ENCODE measurements around the gene DHRS1. TPM values are rescaled to one million over a fixed set of nuclear protein-coding genes. Genes with fewer than 3 reads are reported as not detected.

DHRS1 gene
- total RNA-seq (2022; extraction: Qiagen RNA extraction; ENCODE audit: low read depth) = 9.5 to 15.2 TPM (median 13.7 TPM) in 5 replicates

DNA sequence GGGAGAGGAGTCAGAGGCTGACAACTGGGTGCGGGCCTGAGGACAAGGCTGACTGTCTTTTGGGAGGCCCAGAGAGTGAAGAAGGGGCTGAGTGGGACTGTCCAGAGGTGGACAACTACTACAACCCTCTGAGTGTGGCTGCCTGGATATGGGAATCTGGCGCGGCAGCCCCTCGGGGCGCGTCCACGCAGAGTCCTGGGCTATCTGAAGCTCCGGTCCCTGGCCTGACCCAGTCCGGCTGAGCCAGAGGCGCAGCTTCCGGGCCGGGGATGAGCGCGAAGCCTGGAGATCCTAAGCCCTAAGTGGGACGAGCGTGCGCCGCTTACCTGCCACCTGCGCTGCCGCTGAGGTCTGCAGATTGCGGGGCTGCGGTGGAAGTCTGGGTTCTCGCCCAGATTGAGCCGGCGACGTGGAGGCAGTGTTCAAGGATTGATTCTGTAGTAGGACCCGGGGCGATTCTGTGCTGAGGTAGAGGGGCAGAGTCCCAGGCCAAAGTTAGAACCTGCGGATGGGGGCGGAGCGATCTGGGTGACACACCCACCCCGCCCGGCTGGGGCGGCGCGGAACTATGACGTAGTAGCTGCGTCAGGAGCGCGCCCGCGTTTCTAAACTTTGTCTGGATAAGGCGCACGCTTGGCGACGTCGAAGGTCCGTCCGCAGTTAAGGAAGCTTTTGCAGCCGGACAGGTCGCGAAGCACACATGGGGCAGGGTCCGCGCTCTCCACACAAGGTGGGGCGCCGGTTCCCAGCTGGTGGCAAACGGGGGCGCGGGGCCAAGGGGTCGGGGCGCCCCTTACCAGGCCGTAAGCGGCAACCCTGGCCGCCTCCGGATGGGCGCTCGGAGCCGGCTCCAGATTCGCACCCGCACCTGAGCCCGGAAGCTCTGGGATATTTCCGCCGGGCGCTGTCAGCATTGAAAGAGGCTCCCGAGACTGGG, at the start of gene DHRS1, which contains the start of gene NOP9:
Gene DHRS1 (minus strand): TSS at position 526 of the 937 bp plus-strand sequence. CDS start 674 bp downstream, outside the sequence.
Gene NOP9 (plus strand): TSS at position 596 of the 937 bp plus-strand sequence. CDS start 105 bp downstream, at position 701.

DNA sequence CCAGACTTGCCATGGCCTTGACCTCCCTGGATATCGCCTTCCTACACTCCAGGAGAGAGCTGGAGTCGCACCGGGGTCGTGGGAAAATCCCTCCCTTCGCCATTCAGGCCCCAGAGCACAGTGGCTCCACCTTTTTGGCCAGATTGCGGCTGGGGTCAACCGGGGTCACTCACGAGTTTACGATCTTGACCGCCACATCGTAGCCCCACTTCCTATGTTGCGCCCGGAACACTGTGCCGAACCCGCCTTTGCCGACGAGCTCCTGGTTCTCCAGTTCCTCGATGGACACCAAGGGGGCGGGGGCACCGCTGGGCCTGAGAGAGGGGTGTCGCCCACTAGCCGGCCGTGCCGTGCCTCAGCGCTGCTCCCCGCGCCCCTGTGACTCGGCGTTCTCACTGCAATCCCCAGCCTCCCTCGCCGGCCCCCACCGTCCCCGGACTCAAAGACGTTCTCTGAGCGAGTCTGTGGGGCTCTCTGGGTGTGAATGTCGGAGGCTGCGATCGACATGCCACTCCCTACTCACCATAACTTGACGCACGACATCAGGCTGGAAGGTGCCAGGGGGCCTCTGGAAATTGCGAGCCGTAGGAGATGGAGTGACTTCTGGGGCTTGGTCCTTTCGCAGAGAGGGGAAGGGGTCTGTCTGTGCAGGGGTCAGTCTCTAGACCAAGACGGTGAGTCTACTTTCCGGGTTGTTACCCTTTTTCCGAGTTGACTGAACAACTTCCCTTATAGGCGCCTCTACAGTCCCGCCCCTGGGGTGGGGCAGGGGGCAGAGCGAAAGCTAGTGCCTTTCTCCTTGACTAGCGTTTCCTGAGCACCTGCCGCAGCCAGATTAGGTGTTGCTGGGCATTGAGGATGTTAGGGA, 39.9 kb upstream of the DHRS1 start, which contains the start of gene RIPK3:
Gene RIPK3 (minus strand): TSS at position 708 of the 868 bp plus-strand sequence. CDS start 165 bp downstream, at position 543.

DNA sequence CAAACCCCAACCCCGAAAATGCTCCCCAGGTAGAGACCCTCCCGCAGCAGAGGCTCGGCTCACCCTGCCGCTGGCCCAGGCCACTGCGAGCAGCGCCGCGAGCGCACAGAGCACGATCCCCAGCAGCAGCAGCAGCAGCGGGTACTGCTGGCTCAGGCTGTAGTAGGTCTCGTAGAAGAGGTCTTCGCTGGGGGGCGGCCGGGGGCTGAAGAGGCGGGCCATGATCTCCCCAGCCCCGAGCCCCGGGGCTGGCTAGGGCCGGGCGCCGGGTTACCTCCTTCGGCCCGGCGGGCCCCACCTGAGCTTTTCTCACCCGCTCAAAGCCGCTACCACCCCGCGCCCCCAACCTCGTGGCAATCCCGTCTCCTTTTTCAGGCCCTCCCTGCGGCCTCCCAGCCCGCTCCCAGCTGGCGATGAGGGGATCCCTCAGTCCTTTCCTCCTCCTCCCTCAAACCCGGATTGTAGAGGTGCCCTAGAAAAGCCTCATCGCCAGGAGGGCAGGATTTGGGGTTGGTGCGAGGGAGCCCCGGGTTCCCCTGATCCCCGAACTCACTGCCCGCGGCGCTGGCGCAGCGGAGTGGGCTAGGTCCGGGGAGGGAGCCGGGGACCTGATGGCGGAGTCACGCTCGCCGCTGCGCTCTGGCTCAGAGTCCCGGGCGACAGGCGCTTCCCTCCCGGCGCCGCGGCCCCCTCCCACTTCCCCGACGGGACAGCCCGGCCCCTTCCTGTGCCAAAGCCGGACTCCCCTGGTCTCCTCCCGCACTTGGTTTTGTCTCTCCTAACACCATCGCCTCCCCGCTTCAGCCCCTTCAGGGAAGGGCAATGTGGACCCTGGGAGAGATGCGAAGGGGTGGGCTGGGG, 35.1 kb upstream of the DHRS1 start, which contains the start of gene ADCY4:
Gene ADCY4 (minus strand): TSS at position 641 of the 861 bp plus-strand sequence. CDS start 419 bp downstream, at position 222.

DNA sequence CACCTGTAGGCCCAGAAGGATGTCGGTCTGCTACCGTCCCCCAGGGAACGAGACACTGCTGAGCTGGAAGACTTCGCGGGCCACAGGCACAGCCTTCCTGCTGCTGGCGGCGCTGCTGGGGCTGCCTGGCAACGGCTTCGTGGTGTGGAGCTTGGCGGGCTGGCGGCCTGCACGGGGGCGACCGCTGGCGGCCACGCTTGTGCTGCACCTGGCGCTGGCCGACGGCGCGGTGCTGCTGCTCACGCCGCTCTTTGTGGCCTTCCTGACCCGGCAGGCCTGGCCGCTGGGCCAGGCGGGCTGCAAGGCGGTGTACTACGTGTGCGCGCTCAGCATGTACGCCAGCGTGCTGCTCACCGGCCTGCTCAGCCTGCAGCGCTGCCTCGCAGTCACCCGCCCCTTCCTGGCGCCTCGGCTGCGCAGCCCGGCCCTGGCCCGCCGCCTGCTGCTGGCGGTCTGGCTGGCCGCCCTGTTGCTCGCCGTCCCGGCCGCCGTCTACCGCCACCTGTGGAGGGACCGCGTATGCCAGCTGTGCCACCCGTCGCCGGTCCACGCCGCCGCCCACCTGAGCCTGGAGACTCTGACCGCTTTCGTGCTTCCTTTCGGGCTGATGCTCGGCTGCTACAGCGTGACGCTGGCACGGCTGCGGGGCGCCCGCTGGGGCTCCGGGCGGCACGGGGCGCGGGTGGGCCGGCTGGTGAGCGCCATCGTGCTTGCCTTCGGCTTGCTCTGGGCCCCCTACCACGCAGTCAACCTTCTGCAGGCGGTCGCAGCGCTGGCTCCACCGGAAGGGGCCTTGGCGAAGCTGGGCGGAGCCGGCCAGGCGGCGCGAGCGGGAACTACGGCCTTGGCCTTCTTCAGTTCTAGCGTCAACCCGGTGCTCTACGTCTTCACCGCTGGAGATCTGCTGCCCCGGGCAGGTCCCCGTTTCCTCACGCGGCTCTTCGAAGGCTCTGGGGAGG, 11.3 kb upstream of the DHRS1 start, which contains the start of gene LTB4R:
Gene LTB4R (plus strand): TSS at position 857 of the 959 bp plus-strand sequence. CDS start 4,150 bp downstream, outside the sequence.

DNA sequence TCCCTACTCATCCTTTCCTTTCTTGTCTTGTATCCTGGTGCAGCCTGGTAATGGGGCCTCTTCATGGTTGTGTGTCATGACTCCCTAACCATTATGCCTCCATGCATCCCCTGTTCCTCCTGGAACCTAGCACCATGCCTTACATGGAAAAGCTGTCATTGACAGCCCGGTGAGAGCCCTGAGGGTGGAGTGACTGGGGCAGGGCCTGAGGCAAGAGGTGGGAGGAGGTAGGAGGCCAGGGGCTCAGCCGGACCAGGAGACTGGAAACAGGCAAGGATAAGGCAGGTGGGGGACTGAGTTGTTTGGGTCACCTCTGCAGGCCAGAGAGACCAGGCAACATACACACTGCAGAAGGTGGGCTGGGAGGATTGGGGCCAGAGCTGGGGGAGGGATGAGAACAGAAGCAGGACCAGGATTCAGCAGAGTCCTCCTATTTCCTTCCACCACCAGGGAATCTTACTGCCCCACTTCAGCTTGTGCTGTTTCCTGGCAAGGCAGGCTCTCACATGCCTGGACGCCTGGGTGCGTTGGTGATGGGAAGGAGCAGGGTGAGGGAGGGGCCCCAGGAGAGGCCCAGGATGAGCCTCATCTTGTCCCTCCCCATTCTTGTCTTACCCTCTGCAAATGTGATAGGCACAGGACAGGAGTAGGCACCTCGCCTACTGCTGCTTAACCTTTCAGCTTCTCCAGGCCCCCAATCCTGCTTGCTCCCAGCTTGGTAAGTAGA, 10.1 kb upstream of the DHRS1 start, which contains the start of gene LTB4R2:
Gene LTB4R2 (plus strand): TSS at position 603 of the 727 bp plus-strand sequence. CDS start 525 bp downstream, outside the sequence.

DNA sequence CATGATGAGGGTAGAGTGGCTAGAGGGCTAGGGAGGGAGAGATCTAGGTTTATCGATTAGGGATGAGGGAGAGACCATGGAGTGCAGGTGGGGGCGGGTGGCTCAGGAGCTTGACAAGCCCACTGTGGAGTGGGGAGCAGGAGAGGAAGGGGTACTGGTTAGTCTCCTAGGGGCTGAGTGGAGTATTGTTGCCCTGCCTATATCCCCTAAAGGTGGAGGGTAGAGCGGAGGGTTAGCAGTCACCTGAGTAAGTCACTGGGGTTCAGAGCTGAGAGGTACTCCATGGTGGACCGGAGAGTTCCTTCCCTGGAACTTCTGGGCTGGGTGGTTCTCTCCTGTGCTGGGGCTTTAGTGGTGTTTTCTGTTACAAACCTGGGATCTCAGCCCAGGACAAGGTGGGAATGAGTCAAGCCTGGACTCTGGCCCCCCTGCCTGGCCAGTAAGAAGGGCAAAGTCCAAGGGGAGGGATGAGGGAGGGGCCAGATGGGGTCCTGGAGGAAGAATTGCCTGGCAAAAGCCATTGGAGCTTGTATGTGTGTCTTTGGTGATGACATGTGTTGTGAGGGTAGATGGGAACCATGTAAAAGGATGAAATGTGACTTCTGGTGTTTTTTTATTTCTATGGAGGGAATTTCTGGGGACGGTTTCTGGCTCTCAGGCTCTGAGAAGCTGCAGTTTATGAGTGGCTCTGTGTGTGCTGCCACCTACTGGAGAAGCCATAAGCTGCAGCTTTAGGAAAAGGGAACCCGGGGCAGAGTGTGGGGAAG, 8.2 kb upstream of the DHRS1 start, which contains the start of gene CIDEB:
Gene CIDEB (minus strand): TSS at position 403 of the 767 bp plus-strand sequence. CDS start 119 bp downstream, at position 284.

DNA sequence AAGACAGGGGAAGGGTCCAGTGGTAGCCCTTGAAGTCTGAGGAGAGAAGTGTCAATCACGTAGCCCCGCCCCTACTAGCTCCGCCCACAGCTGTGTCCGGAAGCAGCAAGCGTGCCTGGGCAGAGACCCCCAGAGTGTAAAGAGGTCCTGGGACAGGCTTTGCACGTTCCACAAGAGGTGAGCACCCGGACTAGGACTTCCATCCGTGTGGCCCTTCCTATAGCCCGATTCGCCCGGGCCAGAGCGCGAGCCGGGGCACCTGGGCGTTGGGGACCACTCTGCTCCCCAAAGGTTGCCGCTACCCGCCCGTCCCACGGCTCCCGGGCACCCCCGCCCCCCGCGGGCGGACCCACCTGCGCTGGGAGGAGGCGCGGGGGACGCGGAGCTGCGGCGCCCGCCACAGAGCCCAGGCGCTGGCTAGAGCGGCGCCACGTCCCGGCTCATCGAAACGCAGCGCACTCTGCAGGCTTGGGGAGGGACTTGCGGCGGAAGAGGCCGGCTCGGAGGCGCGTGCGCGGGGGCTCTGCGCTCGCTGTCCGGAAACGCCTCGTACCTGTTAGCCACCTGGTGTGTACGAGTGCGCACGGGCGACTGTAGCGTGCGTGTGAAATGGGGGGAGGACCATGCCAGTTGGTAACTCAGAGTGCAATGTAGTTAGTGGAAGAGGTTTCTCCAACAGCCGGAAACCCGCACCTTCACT, 28.3 kb downstream of the DHRS1 start, which contains the start of gene RABGGTA:
Gene RABGGTA (minus strand): TSS at position 464 of the 700 bp plus-strand sequence. CDS start 482 bp downstream, outside the sequence.

DNA sequence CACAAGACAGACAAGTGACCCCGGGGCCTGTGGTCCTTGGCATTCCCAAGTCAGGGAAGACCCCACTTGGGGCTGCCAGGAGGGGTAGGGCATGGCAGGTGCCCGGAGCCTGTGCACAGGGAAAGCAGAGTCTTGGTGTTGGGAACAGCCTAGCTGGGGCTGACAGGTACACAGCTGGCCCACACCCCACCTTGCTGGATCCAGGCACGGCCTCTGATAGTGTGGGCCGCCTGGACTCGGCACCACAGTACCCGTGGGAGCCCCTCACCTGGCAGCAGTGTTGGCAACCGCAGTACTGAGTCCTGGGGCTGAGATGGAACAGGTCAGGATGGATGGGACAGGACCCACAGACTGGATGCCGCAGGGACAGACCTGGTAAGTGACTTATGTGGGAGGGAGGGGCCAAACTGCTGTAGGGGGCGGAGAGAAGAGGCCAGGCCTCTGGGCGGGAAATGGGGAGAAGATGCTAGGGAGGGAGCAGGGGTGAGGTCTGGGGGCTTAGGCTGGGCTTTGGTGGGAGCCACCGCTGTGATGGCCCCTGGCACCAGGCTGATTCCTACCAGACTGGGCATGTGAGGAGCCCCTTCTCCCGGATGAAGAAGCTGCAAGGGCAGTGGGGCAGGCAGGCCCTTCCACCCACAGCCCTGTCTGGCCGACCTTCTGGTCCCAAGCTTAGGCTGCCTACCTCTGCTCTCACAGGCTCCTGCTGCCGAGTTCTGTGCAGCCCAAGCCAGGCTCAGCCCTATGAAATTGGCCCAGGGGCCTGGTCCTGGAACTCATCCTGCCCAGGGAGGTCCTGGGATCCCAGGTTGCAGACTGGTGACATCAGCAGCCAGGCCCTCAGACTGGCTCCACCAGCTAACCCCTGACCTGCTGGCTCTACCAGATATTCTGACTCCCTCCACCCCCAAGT, 36.5 kb downstream of the DHRS1 start, which contains the start of gene TGM1:
Gene TGM1 (minus strand): TSS at position 357 of the 913 bp plus-strand sequence. CDS start 825 bp downstream, outside the sequence.

Other genes with a start within 250 kb of the DHRS1 start
- 0.22 to 0.74 TPM (median 0.60 TPM) in 5 replicates for gene CARMIL3, start 247.8 kb downstream of the DHRS1 start, total RNA-seq (2022; extraction: Qiagen RNA extraction; ENCODE audit: low read depth)
- gene CPNE6, start 228.2 kb downstream of the DHRS1 start, total RNA-seq (2022; extraction: Qiagen RNA extraction; ENCODE audit: low read depth) = not detected in 5 replicates
- gene PCK2, start 205.5 kb downstream of the DHRS1 start, total RNA-seq (2022; extraction: Qiagen RNA extraction; ENCODE audit: low read depth) = 13.5 to 21.1 TPM (median 19.2 TPM) in 5 replicates
- gene DCAF11, start 185.0 kb downstream of the DHRS1 start, total RNA-seq (2022; extraction: Qiagen RNA extraction; ENCODE audit: low read depth) = 19.4 to 22.4 TPM (median 21.7 TPM) in 5 replicates
- 0.53 to 0.97 TPM (median 0.65 TPM) in 5 replicates for gene NRL, start 184.8 kb downstream of the DHRS1 start, total RNA-seq (2022; extraction: Qiagen RNA extraction; ENCODE audit: low read depth)
- not detected in 5 replicates for gene FITM1, start 169.1 kb downstream of the DHRS1 start, total RNA-seq (2022; extraction: Qiagen RNA extraction; ENCODE audit: low read depth)
- gene PSME1, start 163.6 kb downstream of the DHRS1 start, total RNA-seq (2022; extraction: Qiagen RNA extraction; ENCODE audit: low read depth) = 149 to 185 TPM (median 165 TPM) in 5 replicates
- gene EMC9, start 158.2 kb downstream of the DHRS1 start, total RNA-seq (2022; extraction: Qiagen RNA extraction; ENCODE audit: low read depth) = 37.8 to 64.0 TPM (median 62.7 TPM) in 5 replicates
- 149 to 205 TPM (median 163 TPM) in 5 replicates for gene PSME2, start 153.2 kb downstream of the DHRS1 start, total RNA-seq (2022; extraction: Qiagen RNA extraction; ENCODE audit: low read depth)
- gene RNF31, start 152.3 kb downstream of the DHRS1 start, total RNA-seq (2022; extraction: Qiagen RNA extraction; ENCODE audit: low read depth) = 14.7 to 35.4 TPM (median 31.7 TPM) in 5 replicates
- 15.5 to 24.9 TPM (median 19.7 TPM) in 5 replicates for gene IRF9, start 138.5 kb downstream of the DHRS1 start, total RNA-seq (2022; extraction: Qiagen RNA extraction; ENCODE audit: low read depth)
- gene REC8, start 127.7 kb downstream of the DHRS1 start, total RNA-seq (2022; extraction: Qiagen RNA extraction; ENCODE audit: low read depth) = 2.6 to 6.5 TPM (median 4.6 TPM) in 5 replicates
- gene IPO4, start 111.0 kb downstream of the DHRS1 start, total RNA-seq (2022; extraction: Qiagen RNA extraction; ENCODE audit: low read depth) = 51.4 to 91.8 TPM (median 77.1 TPM) in 5 replicates
- 48.0 to 74.0 TPM (median 66.9 TPM) in 5 replicates for gene TM9SF1, start 104.3 kb downstream of the DHRS1 start, total RNA-seq (2022; extraction: Qiagen RNA extraction; ENCODE audit: low read depth)
- not detected in 5 replicates for gene TSSK4, start 94.1 kb downstream of the DHRS1 start, total RNA-seq (2022; extraction: Qiagen RNA extraction; ENCODE audit: low read depth)
- gene CHMP4A, start 86.3 kb downstream of the DHRS1 start, total RNA-seq (2022; extraction: Qiagen RNA extraction; ENCODE audit: low read depth) = 76.7 to 107 TPM (median 84.4 TPM) in 5 replicates
- 22.6 to 33.8 TPM (median 29.9 TPM) in 5 replicates for gene MDP1, start 83.7 kb downstream of the DHRS1 start, total RNA-seq (2022; extraction: Qiagen RNA extraction; ENCODE audit: low read depth)
- 456 to 538 TPM (median 471 TPM) in 5 replicates for gene NEDD8, start 67.4 kb downstream of the DHRS1 start, total RNA-seq (2022; extraction: Qiagen RNA extraction; ENCODE audit: low read depth)
- gene GMPR2, start 66.9 kb downstream of the DHRS1 start, total RNA-seq (2022; extraction: Qiagen RNA extraction; ENCODE audit: low read depth) = 53.6 to 67.0 TPM (median 57.2 TPM) in 5 replicates
- 31.9 to 41.7 TPM (median 36.3 TPM) in 5 replicates for gene TINF2, start 57.2 kb downstream of the DHRS1 start, total RNA-seq (2022; extraction: Qiagen RNA extraction; ENCODE audit: low read depth)
- 0.72 to 1.3 TPM (median 0.74 TPM) in 5 replicates for gene TGM1, start 36.6 kb downstream of the DHRS1 start, total RNA-seq (2022; extraction: Qiagen RNA extraction; ENCODE audit: low read depth)
- 13.7 to 19.6 TPM (median 18.4 TPM) in 5 replicates for gene RABGGTA, start 28.2 kb downstream of the DHRS1 start, total RNA-seq (2022; extraction: Qiagen RNA extraction; ENCODE audit: low read depth)
- gene NOP9, start 70 bp upstream of the DHRS1 start, total RNA-seq (2022; extraction: Qiagen RNA extraction; ENCODE audit: low read depth) = 11.6 to 19.3 TPM (median 18.7 TPM) in 5 replicates
- gene CIDEB, start 8.2 kb upstream of the DHRS1 start, total RNA-seq (2022; extraction: Qiagen RNA extraction; ENCODE audit: low read depth) = 0.12 to 0.21 TPM (median 0.18 TPM) in 4 of 5 replicates, not detected in the other
- 2.0 to 6.3 TPM (median 5.6 TPM) in 5 replicates for gene LTB4R2, start 10.4 kb upstream of the DHRS1 start, total RNA-seq (2022; extraction: Qiagen RNA extraction; ENCODE audit: low read depth)
- gene LTB4R, start 11.7 kb upstream of the DHRS1 start, total RNA-seq (2022; extraction: Qiagen RNA extraction; ENCODE audit: low read depth) = 3.2 to 6.8 TPM (median 5.9 TPM) in 5 replicates
- 0.21 TPM in 1 of 5 replicates, not detected in the others for gene ADCY4, start 35.3 kb upstream of the DHRS1 start, total RNA-seq (2022; extraction: Qiagen RNA extraction; ENCODE audit: low read depth)
- gene RIPK3, start 40.2 kb upstream of the DHRS1 start, total RNA-seq (2022; extraction: Qiagen RNA extraction; ENCODE audit: low read depth) = not detected in 5 replicates
- 0.15 to 0.36 TPM (median 0.25 TPM) in 4 of 5 replicates, not detected in the other for gene NFATC4, start 68.4 kb upstream of the DHRS1 start, total RNA-seq (2022; extraction: Qiagen RNA extraction; ENCODE audit: low read depth)
- gene NYNRIN, start 99.2 kb upstream of the DHRS1 start, total RNA-seq (2022; extraction: Qiagen RNA extraction; ENCODE audit: low read depth) = 0.25 to 0.57 TPM (median 0.27 TPM) in 5 replicates
- 0.59 to 2.1 TPM (median 1.1 TPM) in 5 replicates for gene CBLN3, start 129.9 kb upstream of the DHRS1 start, total RNA-seq (2022; extraction: Qiagen RNA extraction; ENCODE audit: low read depth)
- gene KHNYN, start 130.2 kb upstream of the DHRS1 start, total RNA-seq (2022; extraction: Qiagen RNA extraction; ENCODE audit: low read depth) = 19.8 to 31.7 TPM (median 27.3 TPM) in 5 replicates
- 33.1 to 53.2 TPM (median 49.6 TPM) in 5 replicates for gene SDR39U1, start 143.0 kb upstream of the DHRS1 start, total RNA-seq (2022; extraction: Qiagen RNA extraction; ENCODE audit: low read depth)
- not detected in 5 replicates for gene CMA1, start 208.5 kb upstream of the DHRS1 start, total RNA-seq (2022; extraction: Qiagen RNA extraction; ENCODE audit: low read depth)

All from A549 treated with ZK216348 at 1 μM for 4 hours (cell line).